ENCODE results near the gene B4GALT3. TPM values are rescaled to one million over a fixed set of nuclear protein-coding genes. Genes with fewer than 3 reads are reported as not detected.

B4GALT3 gene
- total and polyA plus RNA-seq, 2 donors (not counting 3 experiments of a cell fraction or from before 2014, with no cell fraction given), result 39.5 to 60.4 TPM

DNA sequence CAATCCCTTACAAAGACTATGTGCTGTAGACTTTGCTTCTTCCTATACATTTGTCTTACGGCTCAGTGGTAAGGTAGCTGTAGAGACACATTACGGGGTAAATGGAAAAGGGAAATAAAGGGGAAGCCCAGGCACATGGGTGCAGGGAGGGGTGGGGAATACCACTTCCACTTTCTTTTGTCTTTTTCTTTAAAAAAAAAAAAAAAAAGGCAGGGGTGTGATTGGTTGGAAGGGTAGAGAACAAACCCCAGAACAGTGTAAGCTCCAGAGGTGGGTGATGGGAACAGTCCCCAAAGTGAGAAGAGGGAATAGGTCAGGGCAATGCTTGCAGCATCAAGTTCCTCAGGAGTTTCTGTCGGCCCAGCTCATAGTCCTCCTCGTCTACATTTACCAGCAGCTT lies 55.5 kb downstream of the B4GALT3 start:
- no peaks in the 10 kb centered on the region for H3K9me1 ChIP-seq (replicated peaks; ENCODE audit: control insufficient read depth, extremely low read depth, insufficient read depth, low read length)
- H3K27ac ChIP-seq (ENCODE audit: insufficient read depth, low read depth, low read length), result no peak overlapping the region
- no TSS peak for BruUV-seq (replicated peaks)
- peaks cover 11% of the 10 kb centered on the region for H3K4me1 ChIP-seq (ENCODE audit: control insufficient read depth, extremely low read depth, insufficient read depth, low read length)
- H3K27me3 ChIP-seq (ENCODE audit: control insufficient read depth in 2 of 2, insufficient read depth in 2 of 2, low read length in 2 of 2), result no peaks in the 10 kb centered on the region
- no peaks in the 10 kb centered on the region for H3K9me3 ChIP-seq (replicated peaks; ENCODE audit: control insufficient read depth, insufficient read depth, low read length)
- FAIRE-seq, result no peak
- H4K20me1 ChIP-seq (replicated peaks; ENCODE audit: control insufficient read depth, extremely low read depth, insufficient read depth, low read length), result no peaks in the 10 kb centered on the region
- H3K9ac ChIP-seq (replicated peaks; ENCODE audit: extremely low read depth, insufficient read depth, low read length), result no peak overlapping the region
- no peak overlapping the region for H2AFZ ChIP-seq (ENCODE audit: low read depth, low read length)
- no peak for DNase-seq (ENCODE audit: low read depth, low spot score)
- H3K79me2 ChIP-seq (ENCODE audit: control insufficient read depth, insufficient read depth, low read length), result peaks cover 29% of the 10 kb centered on the region
- H3K4me2 ChIP-seq (ENCODE audit: insufficient read depth, low read length), result no peak overlapping the region
- intact Hi-C loops (cut with micrococcal nuclease) (no loop called here), dilution Hi-C loops (cut with MboI; ENCODE audit: extremely low pct_ligation_motif_present, low sequenced_read_pairs) (no loop called here)
- H3K4me3 ChIP-seq (replicated peaks in 1 of 3; ENCODE audit: insufficient read depth in 1 of 3, low read depth in 1 of 3, low read length in 3 of 3), result no peak overlapping the region
- peaks cover 18 to 39% of the 10 kb centered on the region in 2 experiments for H3K36me3 ChIP-seq (ENCODE audit: control insufficient read depth in 2 of 2, extremely low read depth in 1 of 2, insufficient read depth in 2 of 2, low read length in 2 of 2)
- ChIA-PET POLR2A (no interaction called here), CTCF (interaction anchor here (1.0 to 1.1 kb wide), 2 partner anchors 14 to 19 kb away, joined by 3 to 5 read pairs; no protein-coding TSS in a partner anchor)
- TF ChIP-seq GATA2 (IDR thresholded peaks at IDR 0.05; ENCODE audit: insufficient read depth, insufficient read length, low read depth, low read length), result no peak
- TF ChIP-seq, protein P1, sequence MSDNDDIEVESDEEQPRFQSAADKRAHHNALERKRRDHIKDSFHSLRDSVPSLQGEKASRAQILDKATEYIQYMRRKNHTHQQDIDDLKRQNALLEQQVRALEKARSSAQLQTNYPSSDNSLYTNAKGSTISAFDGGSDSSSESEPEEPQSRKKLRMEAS (IDR thresholded peaks at IDR 0.05; ENCODE audit: insufficient read depth, insufficient read length), result no peak
- TF ChIP-seq POLR2A (IDR thresholded peaks at IDR 0.05; ENCODE audit: low read depth, low read length), result no peak
- no peak for TF ChIP-seq MYC (IDR thresholded peaks at IDR 0.05; ENCODE audit: low read depth, low read length)
- no peak for TF ChIP-seq POLR2AphosphoS5 (IDR thresholded peaks at IDR 0.05; ENCODE audit: insufficient read depth, low read depth, low read length)
- TF ChIP-seq JUN (IDR thresholded peaks at IDR 0.05; ENCODE audit: borderline replicate concordance, insufficient read depth, insufficient read length, low read depth), result no peak
- no peak for TF ChIP-seq EZH2 (IDR thresholded peaks at IDR 0.05; ENCODE audit: borderline replicate concordance, low read depth, low read length, severe bottlenecking)
- TF ChIP-seq, protein P2, sequence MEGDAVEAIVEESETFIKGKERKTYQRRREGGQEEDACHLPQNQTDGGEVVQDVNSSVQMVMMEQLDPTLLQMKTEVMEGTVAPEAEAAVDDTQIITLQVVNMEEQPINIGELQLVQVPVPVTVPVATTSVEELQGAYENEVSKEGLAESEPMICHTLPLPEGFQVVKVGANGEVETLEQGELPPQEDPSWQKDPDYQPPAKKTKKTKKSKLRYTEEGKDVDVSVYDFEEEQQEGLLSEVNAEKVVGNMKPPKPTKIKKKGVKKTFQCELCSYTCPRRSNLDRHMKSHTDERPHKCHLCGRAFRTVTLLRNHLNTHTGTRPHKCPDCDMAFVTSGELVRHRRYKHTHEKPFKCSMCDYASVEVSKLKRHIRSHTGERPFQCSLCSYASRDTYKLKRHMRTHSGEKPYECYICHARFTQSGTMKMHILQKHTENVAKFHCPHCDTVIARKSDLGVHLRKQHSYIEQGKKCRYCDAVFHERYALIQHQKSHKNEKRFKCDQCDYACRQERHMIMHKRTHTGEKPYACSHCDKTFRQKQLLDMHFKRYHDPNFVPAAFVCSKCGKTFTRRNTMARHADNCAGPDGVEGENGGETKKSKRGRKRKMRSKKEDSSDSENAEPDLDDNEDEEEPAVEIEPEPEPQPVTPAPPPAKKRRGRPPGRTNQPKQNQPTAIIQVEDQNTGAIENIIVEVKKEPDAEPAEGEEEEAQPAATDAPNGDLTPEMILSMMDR (IDR thresholded peaks at IDR 0.05; ENCODE audit: extremely low read depth in 1 of 2, insufficient read depth in 1 of 2, low read depth in 1 of 2, low read length in 2 of 2), result no peak
- no peak for TF ChIP-seq FOS (IDR thresholded peaks at IDR 0.05; ENCODE audit: borderline replicate concordance, insufficient read depth, low read length)

Small RNA genes lying within 50 kb of the gene (microRNA-seq; reads per million reads assigned to microRNA genes)
- gene MIR5187 (ENCODE audit: borderline number of aligned reads, borderline replicate concordance), result not detected

Small RNA genes lying within 50 kb of the gene (small RNA-seq; reads per million reads assigned to genes)
- gene RF01225 (ENCODE audit: insufficient read depth, insufficient read length, low read depth, low replicate concordance), result not detected

Other genes starting within 250 kb of the B4GALT3 start
- gene ITLN2, start 222.7 kb downstream of the B4GALT3 start, total RNA-seq, result not detected in 2 replicates
- gene ITLN2, start 222.7 kb downstream of the B4GALT3 start, polyA plus RNA-seq, result 0.32 and 0.46 TPM in 2 replicates
- gene F11R, start 156.4 kb downstream of the B4GALT3 start, total RNA-seq, result 86.3 and 97.0 TPM in 2 replicates
- 124 and 137 TPM in 2 replicates for gene F11R, start 156.4 kb downstream of the B4GALT3 start, polyA plus RNA-seq
- gene TSTD1, start 138.5 kb downstream of the B4GALT3 start, total RNA-seq, result 8.9 and 12.5 TPM in 2 replicates
- 39.1 and 51.6 TPM in 2 replicates for gene TSTD1, start 138.5 kb downstream of the B4GALT3 start, polyA plus RNA-seq
- gene USF1, start 131.5 kb downstream of the B4GALT3 start, total RNA-seq, result 56.7 and 57.9 TPM in 2 replicates
- 53.4 and 66.0 TPM in 2 replicates for gene USF1, start 131.5 kb downstream of the B4GALT3 start, polyA plus RNA-seq
- not detected in 2 replicates for gene ARHGAP30, start 107.6 kb downstream of the B4GALT3 start, total RNA-seq
- not detected in 2 replicates for gene ARHGAP30, start 107.6 kb downstream of the B4GALT3 start, polyA plus RNA-seq
- gene NECTIN4, start 87.9 kb downstream of the B4GALT3 start, total RNA-seq, result 0.37 and 0.58 TPM in 2 replicates
- 0.15 and 0.29 TPM in 2 replicates for gene NECTIN4, start 87.9 kb downstream of the B4GALT3 start, polyA plus RNA-seq
- 1.1 and 1.4 TPM in 2 replicates for gene KLHDC9, start 79.1 kb downstream of the B4GALT3 start, total RNA-seq
- 2.6 and 3.2 TPM in 2 replicates for gene KLHDC9, start 79.1 kb downstream of the B4GALT3 start, polyA plus RNA-seq
- gene PFDN2, start 59.5 kb downstream of the B4GALT3 start, total RNA-seq, result 99.5 and 104 TPM in 2 replicates
- gene PFDN2, start 59.5 kb downstream of the B4GALT3 start, polyA plus RNA-seq, result 86.8 and 157 TPM in 2 replicates
- gene NIT1, start 59.4 kb downstream of the B4GALT3 start, total RNA-seq, result 20.3 and 20.9 TPM in 2 replicates
- gene NIT1, start 59.4 kb downstream of the B4GALT3 start, polyA plus RNA-seq, result 26.5 and 28.2 TPM in 2 replicates
- 50.2 and 54.9 TPM in 2 replicates for gene DEDD, start 44.8 kb downstream of the B4GALT3 start, total RNA-seq
- 78.3 and 81.8 TPM in 2 replicates for gene DEDD, start 44.8 kb downstream of the B4GALT3 start, polyA plus RNA-seq
- 102 and 110 TPM in 2 replicates for gene UFC1, start 23.5 kb downstream of the B4GALT3 start, total RNA-seq
- gene UFC1, start 23.5 kb downstream of the B4GALT3 start, polyA plus RNA-seq, result 115 and 149 TPM in 2 replicates
- gene USP21, start 18.0 kb downstream of the B4GALT3 start, total RNA-seq, result 18.7 and 19.7 TPM in 2 replicates
- gene USP21, start 18.0 kb downstream of the B4GALT3 start, polyA plus RNA-seq, result 29.2 and 34.9 TPM in 2 replicates
- gene PPOX, start 11.1 kb downstream of the B4GALT3 start, total RNA-seq, result 28.5 and 28.9 TPM in 2 replicates
- 26.4 and 31.3 TPM in 2 replicates for gene PPOX, start 11.1 kb downstream of the B4GALT3 start, polyA plus RNA-seq
- gene ADAMTS4, start 21.5 kb upstream of the B4GALT3 start, total RNA-seq, result 8.9 and 13.6 TPM in 2 replicates
- 2.5 and 2.6 TPM in 2 replicates for gene ADAMTS4, start 21.5 kb upstream of the B4GALT3 start, polyA plus RNA-seq
- gene NDUFS2, start 24.9 kb upstream of the B4GALT3 start, total RNA-seq, result 95.1 and 99.7 TPM in 2 replicates
- 101 and 130 TPM in 2 replicates for gene NDUFS2, start 24.9 kb upstream of the B4GALT3 start, polyA plus RNA-seq
- gene FCER1G, start 37.8 kb upstream of the B4GALT3 start, total RNA-seq, result 1.6 and 2.2 TPM in 2 replicates
- 1.1 and 1.3 TPM in 2 replicates for gene FCER1G, start 37.8 kb upstream of the B4GALT3 start, polyA plus RNA-seq
- gene APOA2, start 46.1 kb upstream of the B4GALT3 start, total RNA-seq, result not detected in 2 replicates
- gene APOA2, start 46.1 kb upstream of the B4GALT3 start, polyA plus RNA-seq, result not detected in 2 replicates
- gene TOMM40L, start 48.6 kb upstream of the B4GALT3 start, total RNA-seq, result 18.7 TPM in 2 replicates
- gene TOMM40L, start 48.6 kb upstream of the B4GALT3 start, polyA plus RNA-seq, result 18.6 and 19.6 TPM in 2 replicates
- not detected in 2 replicates for gene NR1I3, start 60.7 kb upstream of the B4GALT3 start, total RNA-seq
- not detected in 2 replicates for gene NR1I3, start 60.7 kb upstream of the B4GALT3 start, polyA plus RNA-seq
- not detected in 2 replicates for gene PCP4L1, start 81.2 kb upstream of the B4GALT3 start, total RNA-seq
- not detected in 2 replicates for gene PCP4L1, start 81.2 kb upstream of the B4GALT3 start, polyA plus RNA-seq
- 1.3 and 2.0 TPM in 2 replicates for gene MPZ, start 132.5 kb upstream of the B4GALT3 start, total RNA-seq
- gene MPZ, start 132.5 kb upstream of the B4GALT3 start, polyA plus RNA-seq, result 6.1 and 7.0 TPM in 2 replicates
- 136 and 148 TPM in 2 replicates for gene SDHC, start 136.9 kb upstream of the B4GALT3 start, total RNA-seq
- 219 and 279 TPM in 2 replicates for gene SDHC, start 136.9 kb upstream of the B4GALT3 start, polyA plus RNA-seq
- gene CFAP126, start 190.4 kb upstream of the B4GALT3 start, total RNA-seq, result not detected in 2 replicates
- not detected in 2 replicates for gene CFAP126, start 190.4 kb upstream of the B4GALT3 start, polyA plus RNA-seq